GM21619 (cell line): ENCODE data around the gene TBX3.

Experiments
- ATAC-seq: cut with Tn5 transposase; IDR thresholded peaks from one replicate; pipeline ENCODE4 v1.9.1; 2021; ENCODE audit not compliant: unreplicated experiment

The TBX3 gene

DNA sequence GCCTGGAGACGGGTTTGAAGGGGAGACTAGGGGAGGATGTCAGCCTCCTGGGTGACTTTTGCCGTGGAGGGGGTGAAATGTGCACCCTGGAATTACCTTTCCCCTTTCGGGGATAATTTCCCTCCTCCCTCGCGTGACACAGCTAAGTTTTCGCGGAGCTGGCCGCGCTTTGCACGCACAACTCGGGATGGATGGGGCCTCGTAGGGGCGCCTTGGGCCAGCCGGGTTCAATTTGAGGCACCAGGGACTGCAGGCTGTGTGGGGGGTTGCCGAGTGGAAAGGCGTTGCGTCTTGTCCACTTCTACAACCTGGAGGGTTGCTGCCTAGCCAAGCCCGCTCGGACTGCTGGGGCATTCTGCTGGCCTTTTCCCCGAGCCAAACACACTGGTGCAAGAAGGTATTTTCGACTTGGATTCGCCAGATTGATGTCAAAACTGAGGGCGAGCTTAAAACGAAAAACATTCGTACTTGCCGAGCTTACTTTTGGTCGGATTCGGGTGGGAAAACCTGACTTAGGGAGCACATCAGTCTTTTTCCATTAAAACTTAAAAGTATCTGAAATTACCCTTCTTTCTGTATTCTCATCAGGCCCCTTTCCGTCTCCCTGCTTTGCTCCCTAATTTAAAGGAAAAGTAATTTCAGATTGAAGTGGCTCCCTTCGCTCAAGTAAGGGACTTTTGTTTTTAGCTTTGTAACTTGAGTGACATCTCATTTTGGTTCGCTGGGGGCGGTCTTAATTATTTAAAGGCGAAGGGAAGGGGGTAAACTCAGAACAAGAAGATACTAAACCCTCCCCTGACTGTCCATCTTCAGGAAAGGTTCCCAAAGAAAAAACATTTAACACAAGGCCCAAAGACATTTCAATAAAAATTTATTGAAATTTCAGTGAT, 14.3 kb downstream of the TBX3 start:
- ATAC-seq = no peak

DNA sequence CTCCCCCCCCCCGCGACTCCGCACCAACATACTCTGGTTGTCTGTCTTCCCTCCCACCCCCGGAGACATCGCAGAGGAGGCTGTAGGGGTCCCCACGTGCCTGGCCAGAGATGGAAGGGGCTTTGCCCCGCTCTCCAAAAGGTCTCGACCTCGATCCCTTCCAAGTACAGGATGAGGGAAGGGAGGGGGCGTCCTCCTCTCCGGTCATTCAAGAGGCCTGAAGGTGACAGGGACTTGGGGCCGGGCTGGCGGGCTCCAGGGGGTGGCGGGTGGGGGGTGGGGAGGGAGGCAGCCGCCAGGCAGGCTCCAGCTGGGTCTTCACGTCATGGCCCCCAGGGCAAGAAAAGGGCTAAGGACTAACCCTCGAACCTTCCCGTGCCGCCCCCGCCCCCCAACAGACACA, 15.1 kb downstream of the TBX3 start:
- no peak for ATAC-seq

DNA sequence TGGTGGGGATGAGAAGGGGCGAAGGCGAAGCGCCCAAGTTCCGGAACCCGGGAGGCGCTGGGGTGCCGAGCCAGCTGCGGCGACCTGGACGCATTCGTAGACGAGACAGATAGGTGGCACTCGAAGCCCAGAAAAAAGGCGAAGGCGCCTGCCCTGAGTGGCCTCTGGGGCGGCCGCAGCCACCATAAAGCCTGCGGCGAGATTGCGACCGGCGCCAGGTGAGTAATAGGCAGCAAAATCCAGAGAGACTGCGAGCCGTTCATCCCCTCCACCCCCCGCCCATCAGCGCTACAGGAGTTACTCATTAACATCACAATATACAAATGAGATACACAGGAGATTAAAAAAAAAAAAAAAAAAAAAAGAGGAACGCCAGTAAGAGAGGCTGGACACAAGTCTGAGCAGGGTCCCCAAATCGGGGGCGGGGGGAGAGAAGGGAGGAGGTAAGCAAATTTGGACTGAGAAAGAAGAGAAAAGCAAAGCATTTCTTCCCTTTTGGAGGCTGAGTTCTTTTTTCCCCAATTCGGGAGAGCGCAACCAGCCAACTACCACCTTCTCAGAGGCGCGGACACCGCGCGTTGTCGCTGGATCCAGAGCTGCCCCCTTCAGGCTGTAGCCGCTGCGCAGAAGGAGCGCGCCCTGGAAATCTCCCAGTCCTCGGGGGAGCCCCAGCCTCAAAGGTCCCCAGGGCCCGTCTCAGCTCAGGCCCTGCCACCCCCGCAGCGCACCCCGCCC, 15.7 kb downstream of the TBX3 start:
- no peak for ATAC-seq

DNA sequence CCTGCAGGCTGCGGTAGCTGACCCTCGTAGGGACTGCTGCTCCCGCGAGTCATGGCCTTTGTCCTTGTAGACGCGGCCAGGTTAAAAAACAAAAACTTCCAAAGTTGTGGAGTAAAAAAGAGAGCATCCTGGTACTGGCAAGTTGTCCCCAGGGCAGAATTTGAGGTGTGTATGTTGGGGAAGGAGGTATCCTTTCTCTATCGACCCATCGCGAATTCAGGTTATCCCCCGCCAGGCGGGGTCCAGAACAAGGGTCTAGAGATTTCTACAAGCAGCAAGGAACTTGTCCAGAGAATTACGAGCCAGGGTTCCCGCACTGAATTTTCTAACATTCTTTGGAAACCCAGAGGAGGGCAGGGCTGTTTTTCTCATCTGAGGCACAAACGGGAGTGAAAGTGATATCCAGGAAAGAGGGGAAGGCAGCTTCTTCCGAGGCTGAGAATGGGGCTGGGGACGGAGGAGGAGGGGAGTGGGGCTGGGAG, 16.3 kb downstream of the TBX3 start:
- no peak for ATAC-seq

DNA sequence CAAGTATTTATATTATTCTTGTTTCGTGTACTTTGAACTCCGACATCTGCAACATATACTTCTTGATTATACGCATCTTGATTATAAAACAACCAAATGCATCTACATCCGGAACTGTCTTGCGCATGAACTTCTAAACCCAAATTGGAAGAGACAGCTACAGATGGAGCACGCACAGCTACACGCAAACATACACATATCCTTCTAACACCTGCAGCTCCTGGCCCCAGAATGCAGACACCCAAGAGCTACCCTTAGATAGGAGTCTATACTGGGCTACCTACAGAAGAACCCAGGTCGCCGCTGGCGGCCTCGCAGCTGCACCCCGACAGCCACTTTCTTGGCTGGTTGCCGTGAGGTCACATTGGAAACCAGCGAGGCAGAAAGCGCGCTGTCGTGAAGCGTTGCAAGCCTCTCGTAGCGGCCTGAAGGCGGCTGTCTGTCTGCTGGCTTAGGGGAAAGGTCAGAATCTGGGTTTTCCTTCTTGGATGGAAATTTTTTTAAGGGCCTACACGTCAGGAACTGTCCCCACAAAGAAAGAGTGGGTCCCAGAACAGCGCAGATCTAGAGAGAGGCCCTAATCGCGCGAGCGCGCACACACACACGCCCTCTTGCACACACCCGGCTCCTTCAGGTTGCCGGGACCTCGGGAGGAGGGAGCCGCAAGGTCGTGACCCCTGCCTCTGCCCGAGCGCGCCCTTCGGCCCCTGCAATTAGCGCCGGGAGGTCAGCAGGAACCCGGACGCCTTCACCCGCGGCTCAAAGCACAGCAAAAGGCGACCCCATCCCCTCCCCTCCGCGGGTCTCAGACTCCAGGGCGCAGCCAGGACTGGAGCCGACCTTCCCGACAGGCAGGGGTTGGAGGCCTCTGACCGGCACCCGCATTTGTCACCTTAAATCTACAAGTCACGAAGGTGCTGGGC, 17.0 kb downstream of the TBX3 start:
- ATAC-seq = no peak

DNA sequence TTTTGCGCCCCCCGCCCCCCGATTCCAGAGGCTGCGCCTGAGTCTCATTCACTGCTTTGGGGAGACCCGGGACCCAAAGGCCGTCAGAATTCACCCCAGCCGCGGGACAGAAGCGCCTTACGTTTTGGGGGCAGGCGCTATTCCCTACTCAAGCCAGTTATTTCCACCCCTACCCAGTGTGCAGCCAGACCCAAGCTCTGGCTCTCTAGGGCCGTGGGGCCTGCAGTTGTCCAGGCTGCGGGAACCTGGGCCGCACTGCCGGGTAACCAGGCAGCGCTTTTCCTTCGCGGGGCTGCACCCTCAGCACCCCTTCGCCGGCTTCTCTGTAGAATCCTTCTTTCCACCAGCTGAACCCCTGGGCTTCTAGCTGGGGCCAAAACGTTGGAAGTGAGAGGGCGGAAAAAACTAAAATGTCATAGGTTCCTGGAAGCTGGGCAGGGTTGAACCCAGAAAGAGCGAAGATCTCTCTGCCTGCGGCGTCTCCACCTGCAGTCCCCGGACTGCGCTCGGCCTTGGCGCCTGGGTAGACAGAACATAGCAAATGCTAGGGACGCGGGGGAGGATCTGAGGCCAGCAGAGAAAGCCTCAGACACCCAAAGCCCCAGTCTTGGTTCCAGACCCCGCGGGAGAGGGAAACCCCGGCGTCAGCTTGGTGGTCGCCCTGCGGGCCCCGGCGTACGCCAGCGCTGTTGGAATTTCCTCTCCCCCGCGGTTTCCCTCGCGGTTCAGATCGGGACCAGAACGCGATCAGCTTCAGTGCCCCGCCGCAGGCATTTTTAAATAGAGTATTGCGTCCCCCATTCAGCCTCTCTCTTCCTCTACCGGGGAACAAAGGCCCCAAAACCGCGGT, 18.3 kb downstream of the TBX3 start:
- no peak for ATAC-seq

DNA sequence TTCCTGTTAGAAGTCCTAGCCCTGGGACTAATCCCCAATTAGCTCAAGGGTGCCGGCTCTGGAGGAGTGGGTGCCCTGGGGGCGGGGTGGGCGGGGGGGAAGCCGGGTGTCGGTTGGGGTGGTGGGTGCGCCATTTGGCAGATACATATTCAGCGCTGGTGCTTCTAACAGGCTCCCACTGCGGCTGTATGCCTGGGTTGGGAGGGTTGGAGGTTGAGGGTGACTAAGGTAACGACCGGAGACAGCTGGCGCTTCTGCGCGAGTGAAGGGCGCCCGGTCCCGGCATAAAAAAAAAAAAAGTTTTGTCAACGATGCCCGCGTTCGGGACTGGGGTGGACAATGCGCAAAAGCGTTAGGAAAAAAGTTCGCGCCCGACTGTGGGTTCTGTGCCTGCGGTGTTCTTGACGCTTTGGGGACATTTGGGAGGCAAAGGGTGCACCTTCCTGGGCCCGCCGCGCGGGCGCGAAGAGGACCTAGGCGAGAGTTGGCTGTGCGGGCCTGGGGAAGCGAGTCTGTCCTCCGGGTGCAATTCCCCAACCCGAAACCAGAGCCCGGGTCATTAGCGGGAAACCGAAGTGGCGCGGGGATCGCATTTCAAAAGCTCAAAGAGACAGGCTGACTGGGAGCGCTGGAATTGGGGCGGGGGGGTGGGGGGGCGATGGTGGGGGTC, 19.2 kb downstream of the TBX3 start:
- ATAC-seq = no peak

DNA sequence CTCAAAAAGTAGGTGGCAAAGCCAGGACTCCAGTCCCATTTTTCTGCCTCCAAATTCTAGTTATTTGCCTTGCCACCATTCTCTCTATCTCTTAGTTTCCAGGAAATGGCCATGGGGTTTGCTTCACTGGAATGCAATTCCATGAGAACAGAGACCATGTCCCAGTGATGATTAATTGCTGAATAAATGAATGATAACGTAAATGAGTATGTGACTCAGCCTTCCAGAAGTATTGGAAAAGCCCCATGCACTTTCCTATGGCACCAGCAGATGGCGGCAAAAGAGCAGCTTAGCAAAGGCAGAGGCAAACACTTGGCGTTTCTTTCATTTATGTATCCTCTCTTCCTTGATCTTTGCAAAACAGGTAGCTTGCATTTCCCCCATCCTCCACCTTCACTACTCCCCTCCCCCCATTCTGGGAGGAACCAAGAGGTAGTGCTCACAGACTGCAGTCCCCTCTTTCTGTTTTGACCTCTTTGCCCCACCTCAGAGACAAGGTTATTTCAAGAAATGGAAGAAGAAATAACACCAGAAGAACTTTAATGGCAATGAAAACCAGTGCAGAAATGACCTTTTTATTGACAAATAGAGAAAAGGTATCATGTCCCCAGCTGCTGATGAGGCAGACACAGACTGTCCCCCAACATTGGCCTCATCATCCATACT, 21.3 kb downstream of the TBX3 start:
- no peak for ATAC-seq

DNA sequence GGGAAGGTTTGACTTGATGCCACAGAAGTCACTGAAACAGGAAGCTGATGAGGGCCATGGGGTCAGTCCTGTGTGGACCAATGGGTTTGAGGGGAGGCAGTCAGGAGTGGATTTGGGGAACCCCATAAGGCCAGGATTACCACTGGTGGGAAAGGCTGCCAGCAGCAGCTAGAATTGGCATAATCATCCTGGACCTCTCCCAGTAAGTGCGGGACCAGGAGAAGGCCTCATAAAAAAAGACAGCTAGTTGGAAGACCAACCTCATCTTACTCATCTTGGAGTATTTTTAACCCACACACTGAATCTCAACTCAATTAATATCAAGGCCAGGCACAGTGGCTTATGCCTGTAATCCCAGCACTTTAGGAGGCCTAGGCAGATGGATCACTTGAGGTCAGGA, 22.7 kb downstream of the TBX3 start:
- ATAC-seq = no peak

DNA sequence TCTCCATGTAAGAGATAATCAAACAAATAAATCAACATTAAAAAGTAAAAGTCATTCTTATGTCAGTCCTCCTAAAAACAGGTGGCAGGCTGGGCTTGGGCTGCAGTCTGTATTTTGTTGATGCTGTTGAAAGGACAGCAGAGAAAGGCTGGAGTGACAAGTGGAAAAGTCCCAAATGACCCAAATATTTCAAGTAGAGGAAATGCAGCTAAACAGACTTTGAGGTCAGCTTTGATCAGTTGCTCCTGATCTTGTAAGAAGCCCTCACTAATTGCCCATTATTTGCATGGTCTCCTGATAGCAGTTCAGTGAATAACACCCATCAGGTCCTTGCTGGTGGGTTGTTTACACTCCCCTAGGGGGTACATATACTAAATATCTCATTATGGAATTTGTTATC, 24.9 kb downstream of the TBX3 start:
- no peak for ATAC-seq

DNA sequence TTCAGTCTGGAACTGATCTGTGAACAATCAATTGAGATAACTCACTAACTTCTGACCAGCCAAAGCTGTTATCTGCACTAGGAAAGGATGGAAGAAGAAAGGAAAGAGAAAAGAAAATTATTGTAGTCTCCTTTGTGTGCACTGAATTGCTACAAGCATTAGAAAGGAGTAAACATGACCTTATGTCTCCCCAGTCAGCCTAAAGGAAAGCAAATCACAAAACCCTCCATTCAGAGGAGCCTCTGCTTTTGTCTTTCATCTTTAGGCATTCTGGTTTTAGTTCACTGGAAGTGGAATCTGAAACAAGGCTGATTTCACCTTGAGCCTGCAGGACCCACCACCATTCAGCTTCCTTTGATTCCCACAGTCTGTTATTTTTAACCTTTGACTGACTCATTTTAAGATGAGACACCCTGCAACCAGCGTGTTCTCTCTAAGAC, 26.0 kb downstream of the TBX3 start:
- ATAC-seq = no peak

DNA sequence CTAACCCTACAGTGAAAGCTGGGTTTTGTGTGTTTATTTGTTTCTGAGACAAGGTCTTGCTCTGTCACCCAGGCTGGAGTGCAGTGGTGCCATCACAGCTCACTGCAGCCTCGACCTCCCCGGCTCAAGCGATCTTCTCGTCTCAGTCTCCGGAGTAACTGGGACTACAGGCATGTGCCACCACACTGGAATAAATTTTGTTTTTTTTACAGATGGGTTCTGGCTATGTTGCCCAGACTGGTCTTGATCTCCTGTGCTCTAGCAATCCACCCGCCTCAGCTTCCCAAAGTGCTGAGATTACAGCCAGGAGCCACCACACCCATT, 26.4 kb downstream of the TBX3 start:
- no peak for ATAC-seq

DNA sequence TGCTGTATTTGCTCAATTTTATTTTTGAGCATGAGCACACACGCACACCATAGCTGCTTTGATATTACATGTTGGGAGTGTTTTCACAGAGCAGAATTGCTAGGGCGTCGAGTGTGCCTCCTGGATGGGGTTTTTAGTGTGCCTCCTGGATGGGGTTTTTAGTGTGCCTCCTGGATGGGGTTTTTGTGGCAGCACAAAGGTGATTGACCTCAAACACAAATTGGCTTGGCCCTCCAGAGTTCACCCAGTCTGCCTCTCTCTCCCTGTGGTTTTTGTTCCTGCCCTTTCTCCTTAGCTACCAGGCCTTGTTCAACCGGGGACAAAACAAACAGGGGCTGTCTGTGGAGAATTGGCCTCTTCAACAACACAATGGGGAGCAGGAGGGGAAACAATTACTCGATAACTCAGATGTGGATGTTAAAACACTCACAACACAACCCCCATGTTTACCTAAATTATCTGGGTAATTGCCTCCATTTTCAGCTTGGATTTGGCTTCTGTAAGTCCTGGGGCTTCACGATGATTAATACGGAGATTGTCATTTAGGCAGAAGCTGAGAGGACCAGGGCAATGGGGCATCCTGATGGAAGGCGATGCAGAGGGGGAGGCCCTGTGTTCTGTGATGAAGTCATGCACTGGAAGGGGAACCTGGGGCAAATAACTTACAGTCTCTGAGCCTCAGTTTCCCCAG, 26.9 kb downstream of the TBX3 start:
- no peak for ATAC-seq

DNA sequence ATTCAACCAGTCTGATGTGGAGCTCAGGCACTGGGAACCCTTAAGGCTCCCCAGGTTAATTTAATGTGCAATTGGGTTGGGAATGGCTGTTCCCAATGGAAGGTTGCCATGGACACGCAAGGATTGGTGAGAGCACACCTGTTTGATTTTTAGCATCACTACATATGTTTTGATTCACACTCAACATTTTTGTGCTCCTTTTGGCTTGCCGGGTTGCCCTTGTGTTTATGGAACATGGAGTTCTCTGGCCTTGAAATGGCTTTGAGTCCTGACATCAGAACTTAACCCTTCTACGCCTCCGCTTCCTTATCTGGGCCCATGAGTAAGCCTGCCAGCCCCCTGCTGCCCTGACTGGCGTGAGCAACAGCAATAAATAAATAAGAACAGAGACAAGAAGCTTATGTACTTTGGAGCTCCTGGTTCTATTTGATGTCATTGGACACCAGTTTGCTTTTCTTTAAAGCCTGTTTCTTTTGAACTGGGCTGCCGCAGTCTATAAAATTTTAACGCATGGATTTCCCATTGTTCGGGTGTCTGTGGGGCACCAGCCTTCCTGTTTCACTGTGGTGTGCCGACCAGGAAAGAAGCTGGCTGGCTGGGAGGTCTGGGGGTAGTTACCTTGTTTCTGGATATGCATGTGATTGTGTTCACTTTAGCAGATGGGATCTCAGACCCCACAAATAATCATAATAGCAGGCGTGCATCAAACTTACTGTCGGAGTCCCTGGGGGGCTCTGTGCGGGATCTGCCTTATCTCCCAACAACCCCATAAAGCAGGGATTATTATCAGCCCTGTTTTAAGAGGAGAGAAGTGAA, 27.8 kb downstream of the TBX3 start:
- ATAC-seq = no peak

DNA sequence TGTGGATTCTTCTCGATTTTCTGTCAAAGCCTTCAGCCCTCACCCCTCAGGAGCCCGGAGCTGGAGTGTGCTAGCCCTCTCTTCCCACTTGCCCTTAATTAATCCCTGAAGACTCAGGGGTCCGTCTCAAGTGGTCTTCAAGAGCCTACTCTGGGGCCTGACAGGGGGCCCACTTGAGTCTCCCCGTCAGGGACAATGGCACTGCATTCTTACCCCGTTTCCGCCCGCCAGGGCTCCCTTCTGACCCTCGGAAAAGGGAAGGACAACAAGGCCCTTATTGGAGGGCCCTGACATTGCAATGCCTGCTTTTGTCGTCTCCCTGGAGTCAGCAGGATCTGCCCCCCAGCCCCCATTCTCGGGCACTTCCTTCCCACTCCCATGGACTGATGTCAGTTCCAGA, 34.4 kb downstream of the TBX3 start:
- no peak for ATAC-seq

DNA sequence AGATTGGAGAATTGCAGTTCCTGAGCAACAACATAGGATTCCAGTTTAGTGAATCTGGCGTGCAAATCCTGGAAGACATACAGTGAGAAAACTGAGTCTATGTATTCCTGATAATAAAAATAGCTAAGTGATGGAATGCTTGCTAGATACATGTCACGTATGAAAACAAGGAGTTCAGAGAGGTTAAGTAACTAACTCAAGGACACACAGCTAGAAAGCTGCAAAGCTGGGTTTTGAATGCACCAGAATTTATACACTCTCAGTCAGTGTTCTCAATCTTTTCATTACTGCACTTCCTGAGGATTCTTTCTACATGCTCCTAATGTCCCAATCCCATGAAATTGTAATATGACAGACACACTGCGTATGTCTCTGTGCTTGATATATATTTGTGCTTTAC, 35.3 kb downstream of the TBX3 start:
- no peak for ATAC-seq

DNA sequence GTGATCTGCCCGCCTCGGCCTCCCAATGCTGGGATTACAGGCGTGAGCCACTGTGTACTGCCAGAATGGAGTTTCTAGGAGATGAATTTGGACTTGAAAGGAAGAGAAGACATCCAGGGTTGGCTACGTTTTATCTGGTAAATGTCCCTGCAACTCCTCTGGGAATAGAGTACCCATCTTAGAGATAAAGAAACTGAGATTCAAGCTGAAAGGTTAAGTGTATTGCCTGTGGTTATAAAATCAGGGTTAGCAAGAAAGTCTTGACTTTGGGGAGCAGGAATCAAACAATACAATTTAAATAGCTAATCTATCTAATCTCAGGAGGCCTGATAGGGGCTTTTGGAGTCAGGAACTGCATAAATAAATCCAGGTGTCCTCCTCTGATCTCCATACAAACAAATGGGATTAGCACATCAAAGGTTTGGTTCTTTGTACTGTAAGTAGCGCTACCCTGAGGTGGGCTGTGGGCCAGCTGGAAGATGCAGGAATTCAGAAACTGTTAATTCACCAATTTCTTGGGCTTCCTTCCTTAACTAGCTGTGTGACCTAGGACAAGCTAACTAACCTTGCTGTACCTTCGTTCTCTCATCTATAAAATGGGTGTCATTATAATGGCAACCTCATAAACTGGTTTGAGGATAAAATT, 45.1 kb downstream of the TBX3 start:
- no peak for ATAC-seq
